Liver (tissue), 9 donors: Measurements from ENCODE around the gene AK3. TPM values are rescaled to one million over a fixed set of nuclear protein-coding genes. Genes with fewer than 3 reads are reported as not detected.

ENCODE experiments used
- DNase-seq: peaks from one replicate; pipeline ENCODE4 v3.0.0-alpha.2; 2017; ENCODE audit warnings: low spot score
- H3K27ac ChIP-seq, 2 donors: one replicate each; pipeline ENCODE4 v1.7.0; 2013; ENCODE audit warnings: inconsistent platforms in 2 of 2, low read length in 2 of 2, control low read depth in 1 of 2, low read depth in 1 of 2, mild to moderate bottlenecking in 1 of 2
- H3K27me3 ChIP-seq, 4 donors: one replicate each; pipeline versions ENCODE4 v1.6.1 to v1.7.0; 2013; ENCODE audit warnings: low read length in 3 of 4, inconsistent platforms in 1 of 4, mild to moderate bottlenecking in 1 of 4, moderate library complexity in 1 of 4; ENCODE audit not compliant: control insufficient read depth in 4 of 4, insufficient read depth in 4 of 4
- H3K36me3 ChIP-seq, 4 donors: one replicate each; pipeline versions ENCODE4 v1.6.1 to v1.7.0; 2013; ENCODE audit warnings: low read length in 3 of 4, mild to moderate bottlenecking in 3 of 4, low read depth in 1 of 4, moderate library complexity in 1 of 4; ENCODE audit not compliant: control insufficient read depth in 4 of 4, insufficient read depth in 3 of 4
- H3K4me1 ChIP-seq, 4 donors: one replicate each; pipeline versions ENCODE4 v1.6.1 to v1.7.0; 2013; ENCODE audit warnings: low read length in 3 of 4, mild to moderate bottlenecking in 3 of 4, moderate library complexity in 1 of 4; ENCODE audit not compliant: control insufficient read depth in 4 of 4, insufficient read depth in 4 of 4
- H3K4me3 ChIP-seq, 3 donors: one replicate each; pipeline versions ENCODE4 v1.6.1 to v1.7.0; 2013; ENCODE audit warnings: low read length in 3 of 3, control low read depth in 1 of 3, low read depth in 1 of 3, mild to moderate bottlenecking in 1 of 3
- H3K9ac ChIP-seq, 2 donors: one replicate each; pipeline ENCODE4 v1.7.0; 2013; ENCODE audit warnings: low read length in 2 of 2, mild to moderate bottlenecking in 2 of 2, moderate library complexity in 2 of 2, control low read depth in 1 of 2, low read depth in 1 of 2
- H3K9me3 ChIP-seq, 4 donors: one replicate each; pipeline versions ENCODE4 v1.6.1 to v1.7.0; 2013; ENCODE audit warnings: low read length in 3 of 4; ENCODE audit not compliant: control insufficient read depth in 4 of 4
- ATF3 ChIP-seq: IDR thresholded peaks from 2 replicates; pipeline ENCODE4 v1.6.1; 2016; ENCODE audit warnings: antibody characterized with exemption
- CTCF ChIP-seq: fragments of 150-350 bp; IDR thresholded peaks from 2 replicates; pipeline ENCODE4 v1.5.1; 2017; ENCODE audit warnings: improper control_type of control experiment, low read depth, low read length; ENCODE audit not compliant: missing input control
- EGR1 ChIP-seq, 2 donors: IDR thresholded peaks; 2 replicates each; pipeline ENCODE4 v1.6.1; 2016 to 2018; ENCODE audit warnings: antibody characterized with exemption in 2 of 2, low read depth in 2 of 2
- FOXA1 ChIP-seq: IDR thresholded peaks from 2 replicates; pipeline ENCODE4 v1.6.1; 2016; ENCODE audit warnings: antibody characterized with exemption
- GABPA ChIP-seq, 2 donors: IDR thresholded peaks in 1 of 2; conservative IDR thresholded peaks in 1 of 2; 2 replicates each; pipeline ENCODE4 v1.6.1; 2016; ENCODE audit warnings: antibody characterized with exemption in 2 of 2, mild to moderate bottlenecking in 1 of 2, moderate library complexity in 1 of 2
- HNF4A ChIP-seq, 2 donors: conservative IDR thresholded peaks; 2 replicates each; pipeline ENCODE4 v1.6.1; 2016; ENCODE audit warnings: antibody characterized with exemption in 2 of 2, mild to moderate bottlenecking in 2 of 2
- HNF4G ChIP-seq: IDR thresholded peaks from 2 replicates; pipeline ENCODE4 v1.6.1; 2016; ENCODE audit warnings: antibody characterized with exemption
- JUND ChIP-seq, 2 donors: IDR thresholded peaks; 2 replicates each; pipeline ENCODE4 v1.6.1; 2016; ENCODE audit warnings: antibody characterized with exemption in 2 of 2
- NR2F2 ChIP-seq: IDR thresholded peaks from 2 replicates; pipeline ENCODE4 v1.6.1; 2016; ENCODE audit warnings: antibody characterized with exemption
- RXRA ChIP-seq, 2 donors: IDR thresholded peaks; 2 replicates each; pipeline ENCODE4 v1.6.1; 2017 to 2018; ENCODE audit warnings: antibody characterized with exemption in 2 of 2, mild to moderate bottlenecking in 1 of 2
- SP1 ChIP-seq: IDR thresholded peaks from 2 replicates; pipeline ENCODE4 v1.6.1; 2018; ENCODE audit warnings: antibody characterized with exemption, mild to moderate bottlenecking
- TAF1 ChIP-seq: conservative IDR thresholded peaks from 2 replicates; pipeline ENCODE4 v1.6.1; 2016; ENCODE audit warnings: antibody characterized with exemption, mild to moderate bottlenecking
- YY1 ChIP-seq: IDR thresholded peaks from 2 replicates; pipeline ENCODE4 v1.6.1; 2016; ENCODE audit warnings: antibody characterized with exemption, mild to moderate bottlenecking
- ZBTB33 ChIP-seq: IDR thresholded peaks from 2 replicates; pipeline ENCODE4 v1.6.1; 2016; ENCODE audit warnings: antibody characterized with exemption
- WGBS: extraction: QIAGEN DNeasy Blood & Tissue Kit; methylation state at CpG from one replicate; pipeline ENCODE4 v1.1.7; 2013; 5-methylcytosine and 5-hydroxymethylcytosine counted together
- polyA plus RNA-seq, 2 donors: library from polyadenylated mRNA; stranded (reverse) in 1 of 2; unstranded in 1 of 2; fragments of 200-250 nt in 1 of 2; fragments of >200 nt in 1 of 2; fragmentation: Nextera tagmentation in 1 of 2; extraction: Ambion mirVana in 1 of 2; gene quantifications; one replicate each; pipeline versions ENCODE4 v1.2.1 to v1.2.3, GENCODE V29; 2013 to 2015
- total RNA-seq, 2 donors: library from RNA; depleted of rRNA; stranded (reverse); fragments of >200 nt; gene quantifications; one replicate each; pipeline ENCODE4 v1.2.3, GENCODE V29; 2014
- TF ChIP-seq, protein P1 (sequence below): IDR thresholded peaks from 2 replicates; pipeline ENCODE4 v1.6.1; 2016; ENCODE audit warnings: antibody characterized with exemption
- donor health status: healthy.
- donor health status: healthy.
- donor health status: healthy.
- donor health status: healthy.
- donor health status: healthy.

The AK3 gene
- total and polyA plus RNA-seq, 4 donors: 70.6 to 181 (median 101) TPM

- Histone ChIP-seq H3K9me3 (no peaks in the 10 kb centered on the region), H3K4me3 (no peak overlapping the region), H3K27me3 (no peaks in the 10 kb centered on the region), H3K4me1 (peaks cover 0 to 25% (median 8%) of the 10 kb centered on the region in 4 donors), H3K27ac (no peak overlapping the region), H3K9ac (no peak overlapping the region), H3K36me3 (no peaks in the 10 kb centered on the region)
- WGBS: 98% methylated on average over 1 of the region's 1 CpG
- no peak for DNase-seq
- TF ChIP-seq, protein P1, sequence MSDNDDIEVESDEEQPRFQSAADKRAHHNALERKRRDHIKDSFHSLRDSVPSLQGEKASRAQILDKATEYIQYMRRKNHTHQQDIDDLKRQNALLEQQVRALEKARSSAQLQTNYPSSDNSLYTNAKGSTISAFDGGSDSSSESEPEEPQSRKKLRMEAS: no peak
- TF ChIP-seq GABPA (IDR thresholded peaks at IDR 0.05 in 1 of 2, conservative IDR thresholded peaks at IDR 0.05 in 1 of 2) (no peak), YY1 (no peak), JUND (IDR thresholded peaks at IDR 0.05) (no peak), ZBTB33 (no peak), SP1 (no peak), NR2F2 (no peak), EGR1 (IDR thresholded peaks at IDR 0.05; ENCODE audit: low read depth in 2 of 2) (no peak), CTCF (no peak), RXRA (IDR thresholded peaks at IDR 0.05) (no peak), HNF4A (conservative IDR thresholded peaks at IDR 0.05) (no peak), FOXA1 (no peak)
Measured at GRCh38 chr9:4667681-4668080, 73.3 kb downstream of the AK3 start.

- H3K4me1 ChIP-seq: peaks cover 0 to 30% (median 12%) of the 10 kb centered on the region in 4 donors
- WGBS: 1% methylated on average over 36 of the region's 36 CpGs
Measured at GRCh38 chr9:4666042-4666699, 74.8 kb downstream of the AK3 start, which contains the start of gene SPATA6L. Gene SPATA6L, minus strand, starts transcription at chr9:4666480. Its CDS starts 230 bp downstream, at chr9:4666250.

More at GRCh38 chr9:4666042-4666699, 74.8 kb downstream of the AK3 start, which contains the start of gene SPATA6L:
- peak within 1 kb of the TSS; percentile 94 to 97 for H3K27ac ChIP-seq
- peak; percentile 60 for DNase-seq
- no peaks in the 10 kb centered on the region for H3K27me3 ChIP-seq
- peak within 1 kb of the TSS; percentile 69 to 85 (median 71) for H3K4me3 ChIP-seq
- peak within 1 kb of the TSS; percentile 72 to 83 for H3K9ac ChIP-seq
- TF ChIP-seq ATF3 (no peak), TAF1 (peak; percentile 23), EGR1 (IDR thresholded peaks at IDR 0.05; ENCODE audit: low read depth in 2 of 2) (peak in 1 of 2 donors; percentile 69), YY1 (no peak), SP1 (peak; percentile 21), CTCF (peak; percentile 5), HNF4A (conservative IDR thresholded peaks at IDR 0.05) (no peak), FOXA1 (no peak), HNF4G (no peak), GABPA (IDR thresholded peaks at IDR 0.05 in 1 of 2, conservative IDR thresholded peaks at IDR 0.05 in 1 of 2) (no peak)
- TF ChIP-seq, protein P1: peak; percentile 8
- H3K36me3 ChIP-seq: no peaks in the 10 kb centered on the region
- H3K9me3 ChIP-seq: no peaks in the 10 kb centered on the region
